Stomach (tissue), 4 donors: ENCODE data around the gene RAD9A.

Source experiments
- CTCF ChIP-seq, 7 experiments: fragments of 450-650 bp in 4 of 7; fragments of 200-600 bp in 3 of 7; sonication (generic) in 3 of 7; IDR thresholded peaks; one replicate each; pipeline ENCODE4 v1.5.1; 2016 to 2019; ENCODE audit warnings: antibody characterized with exemption in 7 of 7, control low read depth in 2 of 7, mild to moderate bottlenecking in 1 of 7
- EP300 ChIP-seq: sonication (generic); formaldehyde crosslinking; IDR thresholded peaks from one replicate; pipeline ENCODE4 v1.6.1; 2017; ENCODE audit warnings: antibody characterized with exemption
- POLR2A ChIP-seq, 4 donors: fragments of 450-650 bp; IDR thresholded peaks; one replicate each; pipeline ENCODE4 v1.6.1; 2016; ENCODE audit warnings: antibody characterized with exemption in 4 of 4, control low read depth in 2 of 4, mild to moderate bottlenecking in 1 of 4, moderate library complexity in 1 of 4
- POLR2AphosphoS5 ChIP-seq, 3 donors: sonication (generic); formaldehyde crosslinking; IDR thresholded peaks; one replicate each; pipeline ENCODE4 v1.6.1; 2016; ENCODE audit warnings: antibody characterized with exemption in 3 of 3

- TF ChIP-seq CTCF (IDR thresholded peaks at IDR 0.05): no peak
- no peak for TF ChIP-seq POLR2AphosphoS5 (IDR thresholded peaks at IDR 0.05)
- no peak for TF ChIP-seq EP300
- TF ChIP-seq POLR2A (IDR thresholded peaks at IDR 0.05): no peak
Measured at GRCh38 chr11:67406420-67406968, 14.7 kb downstream of the RAD9A start.
